ENCODE measurements around the gene CCDC92B. TPM values are rescaled to one million over a fixed set of nuclear protein-coding genes. Genes with fewer than 3 reads are reported as not detected.
"Not testable (repeated sequence)": the region's sequence is repeated elsewhere in the genome, so short reads cannot be mapped to it uniquely, and the experiment has no call there.

The CCDC92B gene
- not detected in 2 replicates for total RNA-seq (2014; rRNA removed; shearing (Covaris generic); ENCODE audit: low replicate concordance)

GRCh38 chr17:2749058-2749783 lies at the start of gene CCDC92B:
Gene CCDC92B, minus strand, starts transcription at chr17:2749652. Its CDS starts 14,507 bp downstream, at chr17:2735145.
- in situ Hi-C loops (cut with HindIII; ENCODE audit: low pct_unique_long_range_greater_than_20kb, low sequenced_read_pairs), result no loop called here
- no peak for DNase-seq (ENCODE audit: low read depth)

GRCh38 chr17:2798678-2799077 lies 49.2 kb upstream of the CCDC92B start:
- in situ Hi-C loops (cut with HindIII; ENCODE audit: low pct_unique_long_range_greater_than_20kb, low sequenced_read_pairs), result no loop called here
- no peak for DNase-seq (ENCODE audit: low read depth)

GRCh38 chr17:2798188-2798587 lies 48.7 kb upstream of the CCDC92B start:
- in situ Hi-C loops (cut with HindIII; ENCODE audit: low pct_unique_long_range_greater_than_20kb, low sequenced_read_pairs), result no loop called here
- no peak for DNase-seq (ENCODE audit: low read depth)

- no peak for DNase-seq (ENCODE audit: low read depth)
- in situ Hi-C loops (cut with HindIII; ENCODE audit: low pct_unique_long_range_greater_than_20kb, low sequenced_read_pairs), result no loop called here
Measured at GRCh38 chr17:2797637-2798036, 48.2 kb upstream of the CCDC92B start.

- no peak for DNase-seq (ENCODE audit: low read depth)
- in situ Hi-C loops (cut with HindIII; ENCODE audit: low pct_unique_long_range_greater_than_20kb, low sequenced_read_pairs), result no loop called here
Measured at GRCh38 chr17:2797226-2797625, 47.8 kb upstream of the CCDC92B start.

- DNase-seq (ENCODE audit: low read depth), result no peak
- in situ Hi-C loops (cut with HindIII; ENCODE audit: low pct_unique_long_range_greater_than_20kb, low sequenced_read_pairs), result no loop called here
Measured at GRCh38 chr17:2796164-2797125, 47.0 kb upstream of the CCDC92B start, which contains the start of gene RAP1GAP2. Gene RAP1GAP2, plus strand, starts transcription at chr17:2796438. Its CDS starts 90 bp downstream, at chr17:2796528.

- in situ Hi-C loops (cut with HindIII; ENCODE audit: low pct_unique_long_range_greater_than_20kb, low sequenced_read_pairs), result no loop called here
- no peak for DNase-seq (ENCODE audit: low read depth)
Measured at GRCh38 chr17:2795441-2796163, 46.1 kb upstream of the CCDC92B start.

GRCh38 chr17:2794111-2794803 lies 44.8 kb upstream of the CCDC92B start:
- in situ Hi-C loops (cut with HindIII; ENCODE audit: low pct_unique_long_range_greater_than_20kb, low sequenced_read_pairs), result no loop called here

GRCh38 chr17:2792366-2793169 lies 43.1 kb upstream of the CCDC92B start:
- DNase-seq (ENCODE audit: low read depth), result no peak
- in situ Hi-C loops (cut with HindIII; ENCODE audit: low pct_unique_long_range_greater_than_20kb, low sequenced_read_pairs), result no loop called here

More at GRCh38 chr17:2794111-2794803, 44.8 kb upstream of the CCDC92B start:
- DNase-seq (ENCODE audit: low read depth), result no peak

GRCh38 chr17:2789700-2790099 lies 40.2 kb upstream of the CCDC92B start:
- no peak for DNase-seq (ENCODE audit: low read depth)
- in situ Hi-C loops (cut with HindIII; ENCODE audit: low pct_unique_long_range_greater_than_20kb, low sequenced_read_pairs), result no loop called here

- in situ Hi-C loops (cut with HindIII; ENCODE audit: low pct_unique_long_range_greater_than_20kb, low sequenced_read_pairs), result no loop called here
- peak; percentile 90 for DNase-seq (ENCODE audit: low read depth)
Measured at GRCh38 chr17:2786176-2786881, 36.9 kb upstream of the CCDC92B start.

GRCh38 chr17:2785376-2785775 lies 35.9 kb upstream of the CCDC92B start:
- in situ Hi-C loops (cut with HindIII; ENCODE audit: low pct_unique_long_range_greater_than_20kb, low sequenced_read_pairs); DNase-seq (ENCODE audit: low read depth): not testable (repeated sequence)

GRCh38 chr17:2784864-2785263 lies 35.4 kb upstream of the CCDC92B start:
- in situ Hi-C loops (cut with HindIII; ENCODE audit: low pct_unique_long_range_greater_than_20kb, low sequenced_read_pairs), result no loop called here
- DNase-seq (ENCODE audit: low read depth), result no peak

GRCh38 chr17:2783310-2784030 lies 34.0 kb upstream of the CCDC92B start:
- in situ Hi-C loops (cut with HindIII; ENCODE audit: low pct_unique_long_range_greater_than_20kb, low sequenced_read_pairs), result no loop called here
- no peak for DNase-seq (ENCODE audit: low read depth)

GRCh38 chr17:2782055-2782454 lies 32.6 kb upstream of the CCDC92B start:
- in situ Hi-C loops (cut with HindIII; ENCODE audit: low pct_unique_long_range_greater_than_20kb, low sequenced_read_pairs), result no loop called here
- DNase-seq (ENCODE audit: low read depth), result peak; percentile 19

GRCh38 chr17:2781598-2781997 lies 32.1 kb upstream of the CCDC92B start:
- DNase-seq (ENCODE audit: low read depth); in situ Hi-C loops (cut with HindIII; ENCODE audit: low pct_unique_long_range_greater_than_20kb, low sequenced_read_pairs): not testable (repeated sequence)
